Measurements from ENCODE around the gene PHETA1.

Gene PHETA1

GRCh38 chr12:111368291-111368787 lies 556 bp downstream of the PHETA1 start:
- no peak for DNase-seq

DNA sequence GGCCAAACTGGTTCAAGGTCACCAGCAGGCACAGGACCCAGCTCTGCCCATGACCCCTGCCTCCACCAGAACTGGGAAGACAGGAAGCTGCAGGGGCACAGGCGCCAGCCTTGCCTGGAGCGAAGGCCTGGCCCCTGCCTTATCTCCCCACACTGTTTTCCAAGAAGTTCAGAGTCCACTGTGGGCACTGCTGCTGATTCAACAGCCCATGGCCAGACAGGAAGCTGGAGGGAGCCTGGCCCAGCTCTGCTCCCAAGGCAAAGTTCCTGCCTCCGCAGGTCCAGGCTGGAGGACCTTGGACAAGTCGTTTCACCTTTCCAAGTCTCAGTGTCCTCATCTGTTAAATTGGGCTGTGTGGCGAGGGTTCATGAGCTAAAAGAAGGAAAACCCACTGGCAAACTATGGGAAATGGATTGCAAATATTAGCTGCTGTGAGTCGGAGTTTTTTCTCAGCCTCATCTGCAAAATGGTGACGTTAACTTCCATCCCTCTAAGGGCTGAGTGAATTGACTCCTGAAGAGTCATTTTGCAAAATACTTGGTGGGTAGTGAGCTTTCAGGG lies 1.2 kb downstream of the PHETA1 start:
- DNase-seq = no peak

DNA sequence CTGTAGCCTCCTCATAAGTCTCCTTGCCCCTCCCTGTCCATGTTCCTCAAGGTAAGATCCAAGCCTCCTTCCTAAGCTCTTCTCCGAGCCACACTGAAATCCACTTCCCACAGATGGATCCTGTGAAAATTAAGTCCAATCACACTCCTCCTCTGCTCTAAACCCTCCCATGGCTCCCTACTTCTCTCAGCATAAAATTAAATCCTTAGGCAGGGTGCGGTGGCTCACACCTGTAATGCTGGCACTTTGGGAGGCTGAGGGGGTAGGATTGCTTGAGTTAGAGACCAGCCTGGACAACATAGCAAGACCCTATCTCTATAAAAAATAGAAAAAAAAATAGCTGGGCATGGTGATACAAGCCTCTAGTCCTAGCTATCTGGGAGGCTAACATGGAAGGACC lies 2.3 kb downstream of the PHETA1 start:
- no peak for DNase-seq

DNA sequence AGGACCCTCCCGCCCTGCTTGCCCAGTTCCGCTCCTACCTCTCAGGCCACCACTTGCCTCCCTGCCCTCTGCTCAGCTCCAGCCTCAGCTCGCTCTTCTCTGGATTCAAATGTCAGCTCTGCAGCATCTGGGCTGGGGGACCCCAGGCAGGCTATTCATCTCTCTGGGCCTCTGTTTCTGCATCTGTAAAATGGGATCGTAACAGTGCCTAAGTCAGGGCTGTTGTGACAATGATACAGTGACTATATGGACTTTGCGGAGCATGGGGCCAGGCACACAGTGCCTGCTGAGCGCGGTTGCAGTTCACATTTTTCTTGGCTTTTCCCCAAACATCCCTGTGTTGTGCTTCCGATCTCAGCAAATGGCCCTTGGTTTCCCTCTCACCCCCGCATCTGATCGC lies 2.8 kb downstream of the PHETA1 start:
- DNase-seq = no peak

DNA sequence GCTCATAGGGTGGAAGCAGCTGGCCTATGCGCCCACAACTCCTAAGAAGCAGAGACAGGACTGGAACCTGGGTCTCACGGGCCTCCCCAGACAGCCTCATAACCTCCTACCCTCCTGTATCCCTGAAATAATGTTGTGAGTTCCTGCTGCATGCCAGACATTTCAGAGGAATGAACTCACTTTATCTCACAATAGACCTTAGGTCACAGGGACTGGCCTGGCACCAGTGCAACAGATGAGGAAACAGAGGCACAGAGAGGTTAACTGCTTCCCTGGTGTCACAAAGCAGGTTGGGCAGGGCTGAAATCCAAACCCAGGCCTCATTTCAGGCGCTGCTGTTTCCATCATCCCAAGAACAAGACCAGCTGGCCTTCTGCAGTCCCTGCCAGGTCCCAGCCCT lies 5.3 kb downstream of the PHETA1 start:
- no peak for DNase-seq

DNA sequence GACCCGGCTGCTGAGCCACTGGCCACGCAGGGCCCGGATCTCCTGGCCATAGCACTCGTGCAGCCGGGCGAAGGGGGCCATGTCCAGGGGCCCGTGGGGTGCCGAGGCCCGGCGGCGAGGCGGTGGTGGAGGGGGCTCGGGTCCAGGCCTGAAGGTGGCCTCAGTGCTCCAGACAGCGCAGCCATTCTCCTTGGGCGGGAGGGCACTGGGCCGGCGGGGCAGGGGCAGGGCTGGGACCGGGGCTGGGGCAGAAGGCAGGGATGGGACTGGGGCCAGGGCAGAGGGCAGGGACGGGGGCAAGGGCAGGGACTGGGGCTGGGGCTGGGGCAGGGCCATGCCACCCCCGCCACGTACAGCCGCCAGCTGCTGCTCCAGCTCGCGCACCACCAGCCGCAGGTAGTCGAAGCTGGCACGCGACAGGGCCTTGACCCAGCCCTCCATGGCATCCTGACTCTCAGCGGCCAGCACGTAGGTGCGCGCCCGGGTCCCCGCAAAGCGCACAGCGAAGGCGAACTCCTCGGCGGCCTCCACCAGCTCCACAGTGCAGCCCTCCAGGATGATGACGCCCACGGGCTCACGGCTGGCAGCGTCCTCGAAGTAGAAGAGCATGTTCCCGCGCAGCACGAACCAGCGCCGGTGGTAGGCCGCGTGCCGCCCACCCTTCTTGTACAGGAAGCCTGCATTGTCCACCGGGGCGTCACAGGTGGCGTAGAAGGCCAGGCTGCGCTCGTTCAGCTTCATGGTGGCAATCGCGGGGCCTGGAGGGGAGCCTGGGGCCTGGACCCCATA lies 6.0 kb downstream of the PHETA1 start:
- DNase-seq = no peak

GRCh38 chr12:111361717-111362576 lies 6.9 kb downstream of the PHETA1 start:
- no peak for DNase-seq

DNA sequence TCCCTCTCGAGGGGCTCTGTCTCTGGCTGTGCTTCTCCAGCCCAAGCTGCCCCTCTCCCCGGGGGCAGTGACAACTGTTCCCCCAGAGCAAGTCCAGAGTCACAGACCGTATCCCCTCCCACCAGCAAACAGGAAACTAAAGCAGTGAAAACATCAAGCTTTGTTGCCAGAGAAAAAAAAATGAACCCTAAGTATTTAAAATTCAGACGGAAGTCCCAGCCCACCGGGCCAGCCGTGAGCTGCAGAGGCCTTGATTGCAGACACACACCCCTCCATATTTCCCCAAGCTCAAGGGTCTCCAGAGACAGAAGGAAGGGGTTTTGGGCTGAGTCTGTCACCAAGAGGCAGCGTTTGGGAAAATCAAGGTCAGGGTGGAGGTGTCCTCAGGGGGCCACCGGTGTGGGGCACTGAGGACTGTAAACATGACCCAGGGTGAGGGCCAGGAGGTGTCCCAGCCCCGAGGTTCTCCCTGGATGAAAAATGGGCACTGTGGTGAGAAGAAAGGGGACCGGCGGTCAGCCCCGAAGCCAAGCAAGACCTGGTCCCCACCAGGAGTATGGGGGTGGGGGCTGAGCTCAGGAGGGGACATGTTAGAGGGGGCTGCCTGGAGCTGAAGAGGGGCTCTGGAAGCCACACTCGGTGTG lies 7.7 kb downstream of the PHETA1 start:
- no peak for DNase-seq

- DNase-seq = no peak
Observed at GRCh38 chr12:111360325-111360930, 8.5 kb downstream of the PHETA1 start.

DNA sequence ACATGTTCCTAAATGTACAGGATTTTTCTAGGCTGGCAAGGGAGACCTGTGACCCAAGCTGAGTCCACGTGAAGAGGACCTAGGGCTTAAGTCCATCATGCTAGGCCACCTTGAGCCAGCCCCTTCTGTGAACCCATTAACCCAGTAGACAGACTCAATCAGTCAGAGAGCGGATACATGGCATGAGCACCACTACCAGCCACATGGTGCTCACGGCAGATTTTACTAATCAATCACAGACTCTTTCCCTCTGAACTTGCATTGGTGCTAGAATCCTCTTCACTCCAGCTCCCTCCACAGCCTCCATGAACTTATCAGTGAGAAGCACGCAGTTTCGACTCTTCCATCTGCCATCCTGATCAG lies 9.0 kb downstream of the PHETA1 start:
- no peak for DNase-seq

DNA sequence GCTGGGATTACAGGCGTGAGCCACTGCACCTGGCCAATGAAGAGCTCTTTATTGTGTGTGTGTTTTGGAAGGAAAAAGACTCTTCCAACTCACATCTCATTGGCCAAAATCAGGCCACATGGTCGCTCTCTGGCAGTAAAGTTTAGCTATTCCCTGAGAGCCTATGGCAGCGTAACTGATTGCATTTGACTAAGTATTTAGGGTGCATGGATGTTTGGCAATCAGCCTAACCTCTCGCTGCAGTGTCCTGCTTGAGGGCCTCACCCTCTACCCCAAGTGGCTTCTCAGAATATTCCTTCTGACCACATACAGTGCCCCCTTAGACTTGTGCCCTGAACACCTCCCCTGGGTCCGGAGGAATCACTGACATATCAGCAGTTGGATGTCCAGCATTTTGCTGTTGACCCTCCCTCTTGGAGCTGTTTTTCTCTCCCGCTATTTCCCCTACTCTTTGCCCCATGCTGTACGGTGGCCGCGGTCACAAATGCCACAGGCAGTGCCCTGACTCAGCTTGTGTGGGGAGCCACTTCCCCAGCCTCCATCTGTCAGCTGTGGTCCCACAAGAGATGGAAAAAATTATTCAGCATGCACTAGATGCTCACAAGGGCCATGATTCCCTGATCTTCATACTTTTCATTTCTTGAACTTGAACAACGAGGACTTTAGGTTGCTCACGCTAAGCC lies 9.5 kb downstream of the PHETA1 start:
- DNase-seq = no peak

DNA sequence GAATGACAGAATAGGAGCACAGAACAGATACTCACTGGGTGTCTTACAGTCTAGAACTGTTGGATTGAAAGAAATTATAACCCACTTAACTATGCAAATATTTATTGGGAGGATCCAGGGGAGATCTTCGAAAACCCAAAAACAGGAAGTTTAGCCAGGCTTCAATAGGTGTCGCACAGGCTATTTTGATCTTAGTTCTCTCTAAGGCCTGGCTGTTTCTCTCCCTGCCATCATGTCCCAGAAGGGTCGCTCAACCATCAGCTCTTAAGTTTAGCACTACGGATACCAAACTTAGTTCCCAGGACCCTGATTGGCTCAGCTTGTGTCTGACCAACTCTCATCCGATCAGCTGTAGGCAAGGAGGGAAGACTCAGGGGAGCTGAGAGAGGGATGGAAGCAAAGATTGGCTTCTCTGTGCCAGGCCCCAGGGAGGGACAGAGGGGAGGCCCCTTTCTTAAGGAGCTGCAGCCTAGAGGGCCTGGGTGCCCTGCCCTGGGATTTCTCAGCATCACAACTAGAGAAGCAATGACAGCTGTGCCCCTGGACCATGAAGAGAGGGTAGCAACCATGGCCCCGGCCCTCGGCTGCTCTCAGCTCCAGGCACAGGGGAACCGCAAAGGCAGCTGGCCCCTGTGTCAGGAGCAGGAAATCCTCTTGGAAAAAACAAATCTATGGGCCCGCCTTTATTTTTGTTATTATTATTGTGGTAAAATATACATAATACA lies 13.5 kb downstream of the PHETA1 start:
- no peak for DNase-seq

GRCh38 chr12:111354511-111354910 lies 14.4 kb downstream of the PHETA1 start:
- no peak for DNase-seq

DNA sequence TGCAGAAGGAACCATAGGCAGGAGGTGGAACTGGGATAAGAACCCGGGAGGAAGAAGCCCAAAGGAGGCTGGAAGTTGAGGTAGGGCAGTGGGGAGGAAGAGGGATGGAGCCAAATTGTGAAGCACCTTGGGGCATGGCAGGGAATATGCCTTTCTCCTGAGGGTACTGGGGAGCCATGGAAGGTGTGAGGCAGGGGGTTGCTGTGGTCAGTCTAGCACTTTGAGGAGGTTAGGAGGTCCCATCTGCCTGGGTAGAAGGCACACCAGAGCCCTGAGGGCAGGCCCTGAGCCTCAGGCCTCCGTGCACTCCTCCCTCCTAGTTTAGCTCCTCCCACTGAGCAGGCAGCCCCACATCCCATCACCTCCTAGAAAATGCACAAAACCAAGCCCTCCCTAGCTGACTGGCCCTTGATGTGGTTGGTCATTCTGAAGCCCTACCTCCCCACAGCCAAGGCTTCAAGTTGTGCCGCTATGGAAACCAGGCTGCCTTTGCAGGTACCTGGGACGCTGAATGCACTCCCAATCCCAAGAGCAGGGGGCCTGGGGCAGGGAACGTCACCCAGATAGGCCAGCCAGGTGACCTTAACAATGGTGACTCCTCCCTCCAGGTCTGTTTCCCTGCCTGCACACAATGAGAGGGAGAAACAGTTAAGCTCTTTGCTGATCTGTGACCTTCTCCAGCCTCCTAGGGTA lies 15.1 kb downstream of the PHETA1 start:
- DNase-seq = no peak

DNA sequence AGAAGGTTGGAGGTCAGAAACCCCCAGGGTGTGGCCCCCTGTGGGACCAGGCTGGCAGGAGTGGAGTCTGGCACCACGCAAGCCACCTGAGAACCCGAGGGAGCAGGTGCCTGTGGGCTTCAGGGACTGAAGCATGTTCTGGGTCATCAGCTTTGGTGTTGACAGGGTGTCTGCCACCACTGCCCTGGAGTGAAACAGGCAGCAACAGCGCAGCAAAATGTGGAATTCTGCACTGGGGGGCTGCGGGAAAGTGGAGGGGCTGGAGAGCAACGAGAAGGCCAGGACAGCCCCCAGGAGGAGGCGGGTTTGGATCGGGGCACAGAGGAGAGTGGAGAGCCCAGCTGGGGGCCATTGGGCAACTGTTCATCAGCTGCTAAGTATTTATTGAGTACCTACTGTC lies 15.9 kb downstream of the PHETA1 start:
- DNase-seq = no peak

DNA sequence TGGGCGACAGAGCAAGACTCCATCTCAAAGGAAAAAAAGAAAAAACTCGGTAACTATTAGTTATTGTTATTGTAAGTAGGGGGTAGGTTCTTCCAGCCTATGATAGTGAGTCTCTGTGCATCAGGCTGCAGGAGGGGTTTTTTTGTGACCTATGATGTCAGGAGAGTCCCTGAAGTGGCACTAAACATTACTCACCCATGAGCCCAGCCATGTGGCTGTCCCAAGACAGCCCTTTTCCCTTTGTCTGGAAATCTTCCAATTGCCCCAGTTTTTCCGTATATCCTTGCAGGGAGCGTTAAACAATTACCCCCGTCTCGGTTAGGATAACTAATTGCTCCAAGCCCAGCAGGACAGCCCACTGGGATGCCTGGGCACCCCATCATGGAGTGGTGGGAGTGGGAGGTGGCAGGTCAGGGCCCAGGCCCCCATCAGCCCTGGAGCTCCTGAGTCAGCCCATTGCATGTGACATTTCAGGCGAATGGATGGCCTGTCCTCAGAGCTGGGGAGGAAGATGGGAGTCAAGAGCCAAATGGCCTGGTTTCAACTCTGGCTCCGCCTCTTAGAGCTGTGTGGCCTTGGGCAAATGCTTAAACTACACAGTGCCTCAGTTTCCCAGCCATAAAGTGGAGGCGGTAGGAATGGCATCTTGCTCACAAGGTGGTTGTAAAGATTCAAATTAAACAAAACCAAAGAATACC lies 16.4 kb downstream of the PHETA1 start:
- no peak for DNase-seq

GRCh38 chr12:111351026-111351425 lies 17.9 kb downstream of the PHETA1 start:
- DNase-seq = no peak

DNA sequence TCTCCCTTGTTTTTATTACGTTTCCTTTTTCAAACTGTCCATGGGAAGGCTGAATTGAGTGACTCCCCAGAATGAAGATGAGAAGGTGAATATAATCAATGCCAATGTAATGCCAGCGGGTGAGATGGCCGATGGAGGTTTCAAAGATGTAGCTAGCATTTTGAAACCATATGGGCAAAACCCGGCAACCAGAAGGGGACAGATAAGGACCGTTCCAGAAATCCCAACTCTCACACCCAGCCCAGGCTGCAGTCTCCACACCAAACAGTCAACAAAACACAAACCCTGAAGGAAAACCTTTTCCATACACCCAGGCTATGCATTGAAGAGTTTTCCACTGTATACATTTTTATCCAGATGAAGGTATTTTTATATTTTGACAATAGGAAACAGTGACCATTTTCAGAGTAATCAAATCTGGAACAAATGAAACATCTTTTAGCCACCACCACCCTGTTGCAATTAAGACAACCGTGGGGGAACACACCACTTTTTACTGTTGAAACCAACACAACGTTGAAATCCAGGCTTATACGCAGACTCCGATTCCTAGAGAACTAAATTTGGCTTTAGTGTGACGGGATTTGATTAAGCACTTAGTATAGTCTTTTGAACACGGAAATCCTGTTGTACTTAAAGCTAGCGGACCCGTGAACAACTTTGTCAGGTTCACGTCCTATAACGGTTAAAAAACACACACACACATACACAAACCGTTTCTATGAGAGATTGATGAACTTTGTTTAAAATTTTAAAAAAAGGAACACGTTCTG lies 19.0 kb downstream of the PHETA1 start:
- no peak for DNase-seq

- no peak for DNase-seq
Observed at GRCh38 chr12:111349101-111349747, 19.7 kb downstream of the PHETA1 start.

All from NK-92 treated with Interleukin-12 subunit alpha and Interleukin-12 subunit beta, amount 100 ng/mL, for 24 hours (cell line).